Activated naive CD4-positive, alpha-beta T cell treated with anti-CD3 and anti-CD28 coated beads, Interleukin-2, amount 10 ng/mL, durations not matched to agents 7 days and 5 days (primary cell): ENCODE data around the gene PPM1L.
A peak's percentile ranks its signal among the peaks of the same experiment; 100 is the strongest.

ENCODE experiments used
- CTCF ChIA-PET: fragments of 350-600 bp; sonication (Branson Sonifier 250); formaldehyde crosslinking; loops from one replicate; lab custom pipeline; 2021; ENCODE audit warnings: antibody characterized with exemption; lab: Charles Lee
- DNase-seq: peaks from one replicate; pipeline ENCODE4 v3.0.0-alpha.2; 2020
- H3K27ac Mint-ChIP-seq: one replicate; pipeline ENCODE4 v1.8.0; 2021; ENCODE audit warnings: mild to moderate bottlenecking, moderate library complexity, mixed read lengths
- H3K27me3 Mint-ChIP-seq: one replicate; pipeline ENCODE4 v1.8.0; 2021; ENCODE audit warnings: mild to moderate bottlenecking, mixed read lengths
- H3K36me3 Mint-ChIP-seq: one replicate; pipeline ENCODE4 v1.8.0; 2021; ENCODE audit warnings: mixed read lengths
- H3K4me1 Mint-ChIP-seq: one replicate; pipeline ENCODE4 v1.8.0; 2021; ENCODE audit warnings: mixed read lengths
- H3K4me3 Mint-ChIP-seq: one replicate; pipeline ENCODE4 v1.8.0; 2021; ENCODE audit warnings: mild to moderate bottlenecking, moderate library complexity, mixed read lengths
- H3K9me3 Mint-ChIP-seq: one replicate; pipeline ENCODE4 v1.8.0; 2021; ENCODE audit warnings: mixed read lengths

Gene PPM1L

GRCh38 chr3:161104561-161105551 is 348.8 kb downstream of the PPM1L start, which contains the start of gene B3GALNT1:
B3GALNT1 (minus strand) TSS chr3:161105349; CDS start chr3:161086754, 18,595 bp downstream.
- Mint-ChIP-seq H3K4me1 (peaks cover 17% of the 10 kb centered on the region), H3K4me3 (peak within 1 kb of the TSS; percentile 67), H3K36me3 (peaks cover 3% of the 10 kb centered on the region), H3K27me3 (peaks cover 48% of the 10 kb centered on the region), H3K27ac (no peak within 1 kb of the TSS), H3K9me3 (no peaks in the 10 kb centered on the region)
- CTCF ChIA-PET: interaction anchor here (0.8 kb wide), 1 partner anchor 8 kb away, joined by 3 read pairs; no protein-coding TSS in a partner anchor
- peak; percentile 60 for DNase-seq

GRCh38 chr3:161107311-161107710 is 351.3 kb downstream of the PPM1L start:
- peaks cover 17% of the 10 kb centered on the region for H3K4me1 Mint-ChIP-seq
- H3K27me3 Mint-ChIP-seq: peaks cover 49% of the 10 kb centered on the region
- no peak for DNase-seq
- no peak overlapping the region for H3K4me3 Mint-ChIP-seq
- H3K9me3 Mint-ChIP-seq: no peaks in the 10 kb centered on the region
- H3K36me3 Mint-ChIP-seq: peaks cover 3% of the 10 kb centered on the region
- CTCF ChIA-PET: interaction anchor here (0.7 to 1.2 kb wide), 2 partner anchors 10 to 173 kb away, joined by 4 read pairs; no protein-coding TSS in a partner anchor
- H3K27ac Mint-ChIP-seq: no peak overlapping the region

- Mint-ChIP-seq H3K27me3 (peaks cover 38% of the 10 kb centered on the region), H3K4me1 (peaks cover 17% of the 10 kb centered on the region), H3K9me3 (no peaks in the 10 kb centered on the region), H3K4me3 (no peak overlapping the region), H3K36me3 (no peaks in the 10 kb centered on the region), H3K27ac (no peak overlapping the region)
- CTCF ChIA-PET: no interaction called here
- no peak for DNase-seq
Observed at GRCh38 chr3:161108840-161109239, 352.8 kb downstream of the PPM1L start.

- no peak for DNase-seq
- Mint-ChIP-seq H3K27ac (no peak overlapping the region), H3K27me3 (peaks cover 11% of the 10 kb centered on the region), H3K36me3 (no peaks in the 10 kb centered on the region), H3K4me1 (no peaks in the 10 kb centered on the region), H3K4me3 (no peak overlapping the region), H3K9me3 (peaks cover 20% of the 10 kb centered on the region)
- CTCF ChIA-PET: no interaction called here
Observed at GRCh38 chr3:161117646-161118045, 361.6 kb downstream of the PPM1L start.

DNA sequence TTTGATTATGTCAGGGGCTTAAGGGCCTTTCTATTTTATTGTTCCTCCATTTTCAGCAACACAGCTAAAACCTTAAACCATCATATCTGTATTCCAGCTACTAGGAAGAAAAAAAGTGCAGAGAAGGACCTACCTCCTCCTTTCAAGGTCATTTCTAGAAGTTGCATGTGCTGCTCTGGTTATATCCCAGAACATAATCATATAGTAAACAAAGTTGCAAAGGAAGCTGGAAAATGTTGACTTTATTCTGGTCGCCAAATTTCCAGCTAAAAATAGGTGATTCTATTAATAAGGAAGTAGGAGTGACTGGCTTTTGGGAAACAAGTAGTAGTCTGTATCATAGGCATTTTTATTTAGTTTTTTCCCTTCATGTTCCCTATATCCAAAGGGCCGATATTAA is 370.5 kb downstream of the PPM1L start:
- no peaks in the 10 kb centered on the region for H3K4me1 Mint-ChIP-seq
- peaks cover 9% of the 10 kb centered on the region for H3K9me3 Mint-ChIP-seq
- H3K4me3 Mint-ChIP-seq: no peak overlapping the region
- H3K27me3 Mint-ChIP-seq: peaks cover 7% of the 10 kb centered on the region
- no peak for DNase-seq
- no peak overlapping the region for H3K27ac Mint-ChIP-seq
- CTCF ChIA-PET: no interaction called here
- H3K36me3 Mint-ChIP-seq: no peaks in the 10 kb centered on the region
